ENCODE data around the gene TGFBR2.

Gene TGFBR2

DNA sequence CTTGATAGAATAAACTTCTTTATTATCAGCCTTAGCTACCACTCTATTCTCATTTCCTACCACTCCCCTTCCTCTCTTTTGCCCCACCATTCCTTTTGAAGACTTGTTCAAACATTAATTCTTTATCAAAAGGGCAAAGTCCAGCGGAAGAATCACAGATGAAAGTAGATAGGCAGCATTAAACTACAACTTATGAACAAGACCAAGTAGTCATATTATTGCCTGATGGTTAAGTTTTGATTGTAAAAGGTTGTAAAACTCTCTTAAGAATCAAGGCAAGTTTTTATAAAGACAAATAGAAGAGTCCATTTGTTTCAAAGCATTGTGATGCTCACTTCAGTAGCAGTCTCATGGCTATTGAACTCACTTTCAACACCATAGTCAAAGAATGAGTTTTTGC lies 22.4 kb upstream of the TGFBR2 start:
- Histone ChIP-seq H3K36me3 (no peaks in the 10 kb centered on the region), H3K4me3 (ENCODE audit: low read depth in 1 of 2, low read length in 1 of 2) (no peak overlapping the region), H3K27ac (no peak overlapping the region), H3K27me3 (no peaks in the 10 kb centered on the region), H3K9me3 (no peaks in the 10 kb centered on the region), H3K4me1 (ENCODE audit: control insufficient read depth in 1 of 2, insufficient read depth in 1 of 2, low read depth in 1 of 2, low read length in 1 of 2) (peaks cover 5 to 11% of the 10 kb centered on the region in 2 experiments)
- no peak for TF ChIP-seq CTCF (IDR thresholded peaks at IDR 0.05)

DNA sequence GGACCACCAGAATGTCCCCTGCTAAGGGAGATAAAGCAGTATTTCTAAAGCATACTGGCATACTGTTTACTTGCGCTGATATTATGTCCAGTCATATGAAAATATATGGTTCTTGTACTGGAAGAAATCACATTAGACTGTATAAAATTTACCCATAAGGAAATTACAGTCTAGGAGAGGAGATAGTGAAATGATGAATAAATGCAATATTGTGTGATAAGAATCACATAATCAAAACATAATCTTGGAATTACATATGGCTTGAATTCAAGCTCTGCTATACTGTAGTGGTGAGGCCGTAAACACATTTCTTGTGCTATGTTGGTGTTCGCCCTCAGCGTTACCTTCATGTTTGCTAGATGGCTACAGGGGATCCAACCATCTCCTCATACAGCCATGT lies 20.7 kb upstream of the TGFBR2 start:
- H3K36me3 ChIP-seq: no peaks in the 10 kb centered on the region
- no peaks in the 10 kb centered on the region for H3K27me3 ChIP-seq
- TF ChIP-seq CTCF (IDR thresholded peaks at IDR 0.05): no peak
- H3K27ac ChIP-seq: no peak overlapping the region
- no peaks in the 10 kb centered on the region for H3K9me3 ChIP-seq
- peaks cover 0 to 4% of the 10 kb centered on the region in 2 experiments for H3K4me1 ChIP-seq (ENCODE audit: control insufficient read depth in 1 of 2, insufficient read depth in 1 of 2, low read depth in 1 of 2, low read length in 1 of 2)
- no peak overlapping the region for H3K4me3 ChIP-seq (ENCODE audit: low read depth in 1 of 2, low read length in 1 of 2)

GRCh38 chr3:30586096-30586805 lies 20.1 kb upstream of the TGFBR2 start:
- Histone ChIP-seq H3K4me1 (ENCODE audit: control insufficient read depth in 1 of 2, insufficient read depth in 1 of 2, low read depth in 1 of 2, low read length in 1 of 2) (peaks cover 0 to 4% of the 10 kb centered on the region in 2 experiments), H3K27me3 (no peaks in the 10 kb centered on the region), H3K36me3 (no peaks in the 10 kb centered on the region), H3K27ac (no peak overlapping the region), H3K4me3 (ENCODE audit: low read depth in 1 of 2, low read length in 1 of 2) (no peak overlapping the region), H3K9me3 (no peaks in the 10 kb centered on the region)
- TF ChIP-seq CTCF (IDR thresholded peaks at IDR 0.05): no peak

GRCh38 chr3:30586806-30587486 lies 19.5 kb upstream of the TGFBR2 start:
- H3K4me3 ChIP-seq (ENCODE audit: low read depth in 1 of 2, low read length in 1 of 2): no peak overlapping the region

DNA sequence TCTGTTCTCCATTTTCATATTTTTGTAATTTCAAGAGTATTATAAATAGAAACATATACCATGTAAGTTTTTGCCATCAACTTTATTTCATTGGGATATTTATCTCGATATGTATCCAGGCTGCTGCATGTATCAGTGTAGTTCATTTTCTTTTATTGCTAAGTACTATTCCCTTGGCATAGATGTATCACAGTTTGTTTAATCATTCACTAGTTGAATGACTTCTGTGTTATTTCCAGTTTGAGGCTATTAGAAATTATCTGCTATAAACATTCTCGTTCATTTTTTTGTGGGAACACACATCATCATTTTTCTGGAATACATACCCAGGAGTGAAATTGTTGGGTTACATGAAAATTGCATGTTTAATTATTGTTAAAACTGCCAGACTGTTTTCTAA lies 18.5 kb upstream of the TGFBR2 start:
- Histone ChIP-seq H3K9me3 (no peaks in the 10 kb centered on the region), H3K4me1 (ENCODE audit: control insufficient read depth in 1 of 2, insufficient read depth in 1 of 2, low read depth in 1 of 2, low read length in 1 of 2) (peaks cover 0 to 4% of the 10 kb centered on the region in 2 experiments), H3K4me3 (ENCODE audit: low read depth in 1 of 2, low read length in 1 of 2) (no peak overlapping the region), H3K36me3 (no peaks in the 10 kb centered on the region), H3K27ac (no peak overlapping the region), H3K27me3 (no peaks in the 10 kb centered on the region)
- TF ChIP-seq CTCF (IDR thresholded peaks at IDR 0.05): no peak

More at GRCh38 chr3:30586806-30587486, 19.5 kb upstream of the TGFBR2 start:
- H3K9me3 ChIP-seq: no peaks in the 10 kb centered on the region
- H3K27ac ChIP-seq: no peak overlapping the region
- no peak for TF ChIP-seq CTCF (IDR thresholded peaks at IDR 0.05)
- no peaks in the 10 kb centered on the region for H3K36me3 ChIP-seq
- peaks cover 0 to 4% of the 10 kb centered on the region in 2 experiments for H3K4me1 ChIP-seq (ENCODE audit: control insufficient read depth in 1 of 2, insufficient read depth in 1 of 2, low read depth in 1 of 2, low read length in 1 of 2)
- H3K27me3 ChIP-seq: no peaks in the 10 kb centered on the region
